Inflammatory macrophage treated with lipopolysaccharide for 4 hours (primary cell): ENCODE measurements around the gene SRGAP2B.
"Not testable (repeated sequence)": the region's sequence is repeated elsewhere in the genome, so short reads cannot be mapped to it uniquely, and the experiment has no call there.

Experiments
- DNase-seq: peaks from one replicate; pipeline ENCODE4 v3.0.0-alpha.2; 2020

Gene SRGAP2B

GRCh38 chr1:145036019-145036418 lies 59.1 kb downstream of the SRGAP2B start:
- not testable (repeated sequence) for DNase-seq

- not testable (repeated sequence) for DNase-seq
Measured at GRCh38 chr1:145033523-145033922, 61.6 kb downstream of the SRGAP2B start.

- DNase-seq: not testable (repeated sequence)
Measured at GRCh38 chr1:145027251-145027650, 67.9 kb downstream of the SRGAP2B start.

- not testable (repeated sequence) for DNase-seq
Measured at GRCh38 chr1:145025286-145025685, 69.8 kb downstream of the SRGAP2B start.

GRCh38 chr1:145022259-145022658 lies 72.9 kb downstream of the SRGAP2B start:
- not testable (repeated sequence) for DNase-seq

GRCh38 chr1:145021749-145022148 lies 73.4 kb downstream of the SRGAP2B start:
- DNase-seq: not testable (repeated sequence)

GRCh38 chr1:145019709-145020108 lies 75.4 kb downstream of the SRGAP2B start:
- DNase-seq: not testable (repeated sequence)

- peak; percentile 22 for DNase-seq
Measured at GRCh38 chr1:145017725-145018124, 77.4 kb downstream of the SRGAP2B start.

- DNase-seq: not testable (repeated sequence)
Measured at GRCh38 chr1:145016492-145016862, 78.7 kb downstream of the SRGAP2B start.

- not testable (repeated sequence) for DNase-seq
Measured at GRCh38 chr1:145015744-145016491, 79.2 kb downstream of the SRGAP2B start.

GRCh38 chr1:145013353-145013752 lies 81.8 kb downstream of the SRGAP2B start:
- DNase-seq: not testable (repeated sequence)

- not testable (repeated sequence) for DNase-seq
Measured at GRCh38 chr1:145011811-145012210, 83.3 kb downstream of the SRGAP2B start.

GRCh38 chr1:145010580-145010979 lies 84.5 kb downstream of the SRGAP2B start:
- not testable (repeated sequence) for DNase-seq

GRCh38 chr1:145009928-145010327 lies 85.2 kb downstream of the SRGAP2B start:
- not testable (repeated sequence) for DNase-seq

- not testable (repeated sequence) for DNase-seq
Measured at GRCh38 chr1:145008388-145008787, 86.7 kb downstream of the SRGAP2B start.

GRCh38 chr1:145005142-145005541 lies 90.0 kb downstream of the SRGAP2B start:
- DNase-seq: not testable (repeated sequence)

GRCh38 chr1:145001381-145001780 lies 93.7 kb downstream of the SRGAP2B start:
- DNase-seq: not testable (repeated sequence)

GRCh38 chr1:145000743-145001326 lies 94.3 kb downstream of the SRGAP2B start:
- not testable (repeated sequence) for DNase-seq

- DNase-seq: not testable (repeated sequence)
Measured at GRCh38 chr1:145000074-145000742, 94.9 kb downstream of the SRGAP2B start.

- DNase-seq: not testable (repeated sequence)
Measured at GRCh38 chr1:144998981-144999273, 96.2 kb downstream of the SRGAP2B start.

- not testable (repeated sequence) for DNase-seq
Measured at GRCh38 chr1:144998134-144998980, 96.8 kb downstream of the SRGAP2B start.

GRCh38 chr1:144995833-144996410 lies 99.2 kb downstream of the SRGAP2B start:
- peak; percentile 13 for DNase-seq

GRCh38 chr1:144992915-144993314 lies 102.2 kb downstream of the SRGAP2B start:
- peak; percentile 10 for DNase-seq
